PFSK-1 (cell line): ENCODE data around the gene CFAP57.

Source experiments
- FOXP2 ChIP-seq: optimal IDR thresholded peaks from 2 replicates; pipeline ENCODE3; 2011; ENCODE audit warnings: borderline replicate concordance, control low read depth, inconsistent platforms; ENCODE audit not compliant: insufficient read depth; ENCODE audit errors: extremely low read length, extremely low read depth
- POLR2AphosphoS5 ChIP-seq: IDR thresholded peaks from 2 replicates; pipeline ENCODE4 v1.6.1; 2012; ENCODE audit warnings: low read depth, mild to moderate bottlenecking, control low read depth, low read length, moderate library complexity
- REST ChIP-seq, 2 experiments: IDR thresholded peaks; 2 replicates each; pipeline versions ENCODE4 v1.6.1 to v1.8.0; 2011 to 2012; ENCODE audit warnings: low read depth in 2 of 2, low read length in 2 of 2, control low read depth in 1 of 2, inconsistent platforms in 1 of 2, mild to moderate bottlenecking in 1 of 2, moderate library complexity in 1 of 2; ENCODE audit not compliant: insufficient read depth in 1 of 2
- SIN3A ChIP-seq: IDR thresholded peaks from 2 replicates; pipeline ENCODE4 v1.6.1; 2012; ENCODE audit warnings: mild to moderate bottlenecking, low read length, moderate library complexity, borderline replicate concordance; ENCODE audit not compliant: insufficient read depth
- TAF1 ChIP-seq: IDR thresholded peaks from 2 replicates; pipeline ENCODE4 v1.6.1; 2012; ENCODE audit warnings: low read length, control low read depth, borderline replicate concordance; ENCODE audit not compliant: insufficient read depth

The CFAP57 gene

GRCh38 chr1:43171312-43171875, 736 bp upstream of the CFAP57 start:
- no peak for TF ChIP-seq FOXP2

- TF ChIP-seq TAF1 (no peak), FOXP2 (no peak), SIN3A (no peak; the same call in 1 of the 2 replicates), POLR2AphosphoS5 (no peak), REST (IDR thresholded peaks at IDR 0.05; ENCODE audit: insufficient read depth in 1 of 2, low read depth in 2 of 2, low read length in 2 of 2) (no peak)
Measured at GRCh38 chr1:43172527-43172972, 420 bp downstream of the CFAP57 start.

GRCh38 chr1:43174873-43175272, 2.7 kb downstream of the CFAP57 start:
- TF ChIP-seq TAF1: no peak

- TF ChIP-seq SIN3A (no peak), POLR2AphosphoS5 (no peak), FOXP2 (no peak), REST (IDR thresholded peaks at IDR 0.05; ENCODE audit: insufficient read depth in 1 of 2, low read depth in 2 of 2, low read length in 2 of 2) (no peak), TAF1 (no peak)
Measured at GRCh38 chr1:43177691-43178090, 5.6 kb downstream of the CFAP57 start.

GRCh38 chr1:43184388-43184787, 12.3 kb downstream of the CFAP57 start:
- TF ChIP-seq SIN3A (no peak), REST (IDR thresholded peaks at IDR 0.05; ENCODE audit: insufficient read depth in 1 of 2, low read depth in 2 of 2, low read length in 2 of 2) (no peak), TAF1 (no peak), POLR2AphosphoS5 (no peak), FOXP2 (no peak)

- no peak for TF ChIP-seq TAF1
- TF ChIP-seq REST (IDR thresholded peaks at IDR 0.05; ENCODE audit: insufficient read depth in 1 of 2, low read depth in 2 of 2, low read length in 2 of 2): no peak
- no peak for TF ChIP-seq SIN3A
- TF ChIP-seq FOXP2: no peak
- TF ChIP-seq POLR2AphosphoS5: no peak
Measured at GRCh38 chr1:43184995-43185394, 12.9 kb downstream of the CFAP57 start.
